H1 (cell line): Measurements from ENCODE around the gene MISFA. TPM values are rescaled to one million over a fixed set of nuclear protein-coding genes. Genes with fewer than 3 reads are reported as not detected.

Source experiments
- CTCF ChIA-PET: fragments of 300-600 bp; sonication (Branson Sonifier 250); formaldehyde crosslinking; loops from one replicate; lab custom pipeline; 2021; ENCODE audit not compliant: partially characterized antibody; lab: Charles Lee
- POLR2A ChIA-PET: fragments of 300-600 bp; sonication (Branson Sonifier 250); formaldehyde crosslinking; loops from one replicate; lab custom pipeline; 2021; ENCODE audit warnings: inconsistent platforms; ENCODE audit not compliant: partially characterized antibody; lab: Charles Lee
- DNase-seq, 2 experiments: peaks; one replicate each; pipeline versions ENCODE4 v3.0.0 to v3.0.0-alpha.2; 2010 to 2022; ENCODE audit warnings: low spot score in 2 of 2, low read depth in 1 of 2, mixed read lengths in 1 of 2
- FAIRE-seq: peaks from 2 replicates; lab custom pipeline; 2011; peaks lifted over from hg19 to GRCh38; lab: Jason Lieb, UNC
- H2AFZ ChIP-seq: 2 replicates; pipeline ENCODE4 v1.8.1; 2012; ENCODE audit warnings: low read length, inconsistent platforms
- H2AK5ac ChIP-seq: 2 replicates; pipeline ENCODE4 v1.6.1; 2013; ENCODE audit warnings: low read depth, low read length
- H2BK120ac ChIP-seq: replicated peaks from 2 replicates; pipeline ENCODE3; 2013; ENCODE audit warnings: low read depth, low read length, inconsistent platforms
- H2BK12ac ChIP-seq: 2 replicates; pipeline ENCODE4 v1.6.1; 2013; ENCODE audit warnings: low read depth, low read length
- H2BK15ac ChIP-seq: 2 replicates; pipeline ENCODE4 v1.6.1; 2013; ENCODE audit warnings: low read length
- H2BK20ac ChIP-seq: 2 replicates; pipeline ENCODE4 v1.6.1; 2013; ENCODE audit warnings: low read length
- H2BK5ac ChIP-seq: 2 replicates; pipeline ENCODE4 v1.6.1; 2013; ENCODE audit warnings: low read depth, low read length
- H3K14ac ChIP-seq: 2 replicates; pipeline ENCODE4 v1.6.1; 2013; ENCODE audit warnings: inconsistent platforms; ENCODE audit not compliant: insufficient read length
- H3K18ac ChIP-seq: 2 replicates; pipeline ENCODE4 v1.6.1; 2013; ENCODE audit warnings: low read length; ENCODE audit errors: extremely low read depth
- H3K23ac ChIP-seq: 2 replicates; pipeline ENCODE4 v1.6.1; 2013; ENCODE audit warnings: inconsistent platforms; ENCODE audit not compliant: insufficient read length
- H3K23me2 ChIP-seq: 2 replicates; pipeline ENCODE4 v1.6.1; 2013; ENCODE audit warnings: low read depth, low read length
- H3K27ac ChIP-seq: 2 replicates; pipeline ENCODE4 v1.6.1; 2011; ENCODE audit warnings: low read depth, low read length, inconsistent platforms
- H3K27me3 ChIP-seq, 4 experiments: replicated peaks in 1 of 4; 1 replicate in 1 of 4; 2 replicates in 3 of 4; pipeline versions ENCODE4 v1.6.1 to v1.8.1; 2011 to 2013; ENCODE audit warnings: low read length in 3 of 4, mild to moderate bottlenecking in 3 of 4, inconsistent platforms in 2 of 4, mixed read lengths in 2 of 4, moderate library complexity in 1 of 4; ENCODE audit not compliant: control insufficient read depth in 3 of 4, insufficient read depth in 3 of 4; ENCODE audit errors: extremely low read depth in 1 of 4
- H3K36me3 ChIP-seq, 4 experiments: 2 replicates each; pipeline versions ENCODE4 v1.6.1 to v1.8.1; 2011 to 2013; ENCODE audit warnings: mild to moderate bottlenecking in 4 of 4, low read length in 3 of 4, moderate library complexity in 2 of 4, control low read depth in 1 of 4, inconsistent platforms in 1 of 4; ENCODE audit not compliant: insufficient read depth in 4 of 4, control insufficient read depth in 2 of 4
- H3K4ac ChIP-seq: replicated peaks from 2 replicates; pipeline ENCODE3; 2013; ENCODE audit warnings: low read length, low read depth, mixed read lengths, inconsistent platforms; ENCODE audit not compliant: insufficient read length
- H3K4me1 ChIP-seq, 4 experiments: replicated peaks in 1 of 4; 1 replicate in 1 of 4; 2 replicates in 3 of 4; pipeline versions ENCODE4 v1.6.1 to v1.8.1; 2011 to 2013; ENCODE audit warnings: low read length in 3 of 4, inconsistent platforms in 2 of 4, mixed read lengths in 1 of 4; ENCODE audit not compliant: insufficient read depth in 4 of 4, control insufficient read depth in 3 of 4
- H3K4me2 ChIP-seq, 2 experiments: 2 replicates each; pipeline versions ENCODE4 v1.6.1 to v1.8.1; 2011 to 2013; ENCODE audit warnings: low read depth in 2 of 2, low read length in 2 of 2, control low read depth in 1 of 2, inconsistent platforms in 1 of 2, mild to moderate bottlenecking in 1 of 2; ENCODE audit not compliant: insufficient read depth in 1 of 2
- H3K4me3 ChIP-seq, 4 experiments: fragments of 200-600, 300-600 bp in 1 of 4; sonication (generic), shearing (Covaris generic), sonication (Bioruptor Twin) in 1 of 4; 2 replicates each; pipeline versions ENCODE4 v1.5.1 to v1.8.1; 2011 to 2016; ENCODE audit warnings: low read length in 4 of 4, low read depth in 3 of 4, control low read depth in 2 of 4, inconsistent platforms in 2 of 4, mild to moderate bottlenecking in 2 of 4, mixed read lengths in 1 of 4, moderate library complexity in 1 of 4; ENCODE audit not compliant: insufficient read depth in 2 of 4; ENCODE audit errors: extremely low read depth in 1 of 4
- H3K56ac ChIP-seq: replicated peaks from 2 replicates; pipeline ENCODE3; 2013; ENCODE audit warnings: low read depth, mild to moderate bottlenecking, mixed read lengths, low read length, inconsistent platforms; ENCODE audit not compliant: insufficient read length
- H3K79me1 ChIP-seq: 2 replicates; pipeline ENCODE4 v1.6.1; 2013; ENCODE audit warnings: low read depth, low read length, control low read depth
- H3K79me2 ChIP-seq, 2 experiments: 2 replicates each; pipeline versions ENCODE4 v1.6.1 to v1.8.1; 2012 to 2013; ENCODE audit warnings: low read length in 2 of 2, mild to moderate bottlenecking in 2 of 2, inconsistent platforms in 1 of 2; ENCODE audit not compliant: insufficient read depth in 2 of 2, control insufficient read depth in 1 of 2
- H3K9ac ChIP-seq, 4 experiments: replicated peaks in 1 of 4; 1 replicate in 1 of 4; 2 replicates in 3 of 4; pipeline versions ENCODE4 v1.6.1 to v1.8.1; 2011 to 2013; ENCODE audit warnings: low read depth in 3 of 4, low read length in 3 of 4, control low read depth in 2 of 4, mild to moderate bottlenecking in 2 of 4, moderate library complexity in 2 of 4, inconsistent platforms in 1 of 4; ENCODE audit errors: extremely low read depth in 1 of 4
- H3K9me3 ChIP-seq, 2 experiments: 2 replicates each; pipeline versions ENCODE4 v1.6.1 to v1.8.1; 2012 to 2013; ENCODE audit warnings: mild to moderate bottlenecking in 2 of 2, moderate library complexity in 2 of 2, control low read depth in 1 of 2, inconsistent platforms in 1 of 2, low read depth in 1 of 2, low read length in 1 of 2, mixed read lengths in 1 of 2; ENCODE audit not compliant: insufficient read depth in 2 of 2
- H4K20me1 ChIP-seq, 2 experiments: replicated peaks in 1 of 2; 2 replicates each; pipeline versions ENCODE3 to v1.8.1; 2011 to 2013; ENCODE audit warnings: inconsistent platforms in 2 of 2, low read length in 2 of 2, mild to moderate bottlenecking in 1 of 2; ENCODE audit not compliant: insufficient read depth in 2 of 2, control insufficient read depth in 1 of 2
- H4K5ac ChIP-seq: 2 replicates; pipeline ENCODE4 v1.6.1; 2013; ENCODE audit warnings: low read length, low read depth, mixed read lengths, inconsistent platforms; ENCODE audit not compliant: insufficient read length
- H4K8ac ChIP-seq: 2 replicates; pipeline ENCODE4 v1.8.0; 2013; ENCODE audit warnings: mild to moderate bottlenecking, moderate library complexity, low read length, inconsistent platforms; ENCODE audit not compliant: insufficient read depth; ENCODE audit errors: extremely low read depth
- H4K91ac ChIP-seq: replicated peaks from 2 replicates; pipeline ENCODE3; 2013; ENCODE audit warnings: low read length, mixed read lengths, inconsistent platforms; ENCODE audit not compliant: insufficient read length
- SP4 ChIP-seq: IDR thresholded peaks from 2 replicates; pipeline ENCODE4 v1.6.1; 2012; ENCODE audit warnings: low read length, inconsistent platforms
- TAF1 ChIP-seq: IDR thresholded peaks from 2 replicates; pipeline ENCODE4 v1.6.1; 2011; ENCODE audit warnings: mild to moderate bottlenecking, low read depth, low read length
- WGBS, 2 experiments: shearing (Covaris generic) in 1 of 2; methylation state at CpG; one replicate each; pipeline versions ENCODE4 v1.1.6 to v1.1.7; 2013 to 2015; ENCODE audit warnings: low lambda C conversion rate in 2 of 2, mixed read lengths in 2 of 2, inconsistent platforms in 1 of 2, low coverage in 1 of 2, missing lambda C conversion rate in 1 of 2; ENCODE audit not compliant: insufficient replicate concordance in 2 of 2, insufficient coverage in 1 of 2, insufficient read length in 1 of 2; ENCODE audit errors: extremely low coverage in 1 of 2, missing lambda C conversion rate in 1 of 2; 5-methylcytosine and 5-hydroxymethylcytosine counted together
- polyA plus RNA-seq, 7 experiments: library from polyadenylated mRNA; depleted of rRNA in 3 of 7; stranded (reverse) in 5 of 7; unstranded in 2 of 7; fragments of >200 nt in 5 of 7; fragments of 200-250 nt in 2 of 7; gene quantifications; 1 replicate in 5 of 7; 2 replicates in 1 of 7; 4 replicates in 1 of 7; pipeline versions ENCODE4 v1.2.1 to v1.2.3, GENCODE V29; 2011 to 2013; ENCODE audit warnings: missing spikeins in 2 of 7, mixed read lengths in 2 of 7
- total RNA-seq: library from RNA; stranded (reverse); fragmentation: NEBNext Ultra II Directional; extraction: Animal tissue kit (Norgen Biotek cat#: 25700); gene quantifications from 2 replicates; pipeline ENCODE4 v1.2.1, GENCODE V29; 2021

MISFA gene
- total and polyA plus RNA-seq, 2 of the 8 experiments (the other 6 are each of a cell fraction or from before 2014, with no cell fraction given): 0.51 to 3.8 TPM

GRCh38 chr11:18581825-18582224 lies 17.8 kb upstream of the MISFA start:
- H2BK5ac ChIP-seq: no peak overlapping the region
- no peak overlapping the region for H2BK20ac ChIP-seq
- 0 out of 8 replicates have a peak, but pooled peaks cover 0 to 3% (median 0%) of the 10 kb centered on the region in 4 experiments for H3K36me3 ChIP-seq
- no peak overlapping the region for H3K4ac ChIP-seq
- H4K8ac ChIP-seq: no peak overlapping the region
- no peak overlapping the region for H3K27ac ChIP-seq
- no peak overlapping the region for H2AK5ac ChIP-seq
- H3K9me3 ChIP-seq: no peaks in the 10 kb centered on the region
- 91% methylated on average over 1 of the region's 1 CpG; no CpG with 5 or more reads in 1 of the 2 experiments for WGBS, 2 experiments
- H4K20me1 ChIP-seq: no peaks in the 10 kb centered on the region
- no peak overlapping the region for H3K23ac ChIP-seq
- no peak overlapping the region for H2BK15ac ChIP-seq
- H3K14ac ChIP-seq: no peak overlapping the region
- no peaks in the 10 kb centered on the region for H3K79me2 ChIP-seq
- H2AFZ ChIP-seq: no peak overlapping the region
- H3K56ac ChIP-seq: no peak overlapping the region
- no peak overlapping the region for H2BK12ac ChIP-seq
- H3K79me1 ChIP-seq: no peaks in the 10 kb centered on the region
- DNase-seq: no peak
- ChIA-PET CTCF (interaction anchor here (1.0 kb wide), 1 partner anchor 139 kb away, joined by 4 read pairs; no protein-coding TSS in a partner anchor), POLR2A (interaction anchor here (1.1 kb wide), 1 partner anchor 55 kb away, joined by 3 read pairs; the partner anchor contains the start of gene TSG101)
- no peak overlapping the region for H4K91ac ChIP-seq
- H3K27me3 ChIP-seq: no peaks in the 10 kb centered on the region
- no peak for FAIRE-seq
- H3K4me1 ChIP-seq: no peaks in the 10 kb centered on the region
- H2BK120ac ChIP-seq: no peak overlapping the region
- no peak overlapping the region for H3K4me3 ChIP-seq
- H4K5ac ChIP-seq: no peak overlapping the region
- no peak overlapping the region for H3K4me2 ChIP-seq
- no peaks in the 10 kb centered on the region for H3K23me2 ChIP-seq
- no peak overlapping the region for H3K18ac ChIP-seq
- no peak overlapping the region for H3K9ac ChIP-seq
- TF ChIP-seq SP4 (no peak), TAF1 (no peak)
